ENCODE data around the gene ZNRF3. TPM values are rescaled to one million over a fixed set of nuclear protein-coding genes. Genes with fewer than 3 reads are reported as not detected.

ZNRF3 gene
- total RNA-seq, 8 experiments from 2014 or later, result 3.0 to 11.3 (median 5.2) TPM

DNA sequence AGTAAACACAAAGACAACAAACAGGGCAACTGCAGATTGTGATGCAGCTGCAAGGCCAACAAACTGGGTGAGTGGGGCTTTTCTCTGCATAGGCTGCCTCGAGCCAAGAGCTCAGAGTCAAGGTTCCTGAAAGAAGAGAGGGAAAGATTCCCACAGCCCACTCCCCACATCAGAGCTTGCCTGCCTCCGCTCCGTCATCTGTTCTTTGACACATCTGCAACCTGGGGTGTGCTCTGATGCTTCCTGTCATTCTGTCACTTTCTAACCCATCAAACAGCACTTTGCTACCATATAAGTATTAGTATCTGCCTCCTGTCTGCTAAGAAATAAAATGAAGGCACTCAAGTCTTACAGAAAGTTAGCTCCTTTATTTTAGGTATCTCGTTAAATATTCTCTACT, 131.4 kb downstream of the ZNRF3 start:
- ATAC-seq (replicated peaks in 6 of 8), result no peak
- Histone ChIP-seq H3K27ac (no peak overlapping the region), H3K4me1 (replicated peaks in 1 of 2) (peaks cover 0 to 13% of the 10 kb centered on the region in 2 donors), H3K4me3 (no peak overlapping the region)
- 74 to 96% (median 82%) methylated on average over 1 to 4 of the region's 4 CpGs; no CpG with 5 or more reads in 4 of the 10 experiments for WGBS, 10 experiments
- in situ Hi-C loops (cut with MboI; ENCODE audit: low pct_unique_long_range_greater_than_20kb in 2 of 9, low sequenced_read_pairs in 9 of 9, unreplicated experiment in 9 of 9), result loop anchor here in 1 of 9 experiments (25.0 kb wide), 1 partner anchor 102 kb away; no protein-coding TSS in a partner anchor

- no peak for ATAC-seq (replicated peaks in 6 of 8)
- WGBS, 10 experiments, result 13 to 100% (median 49%) methylated on average over 1 to 3 of the region's 3 CpGs; no CpG with 5 or more reads in 4 of the 10 experiments
Observed at GRCh38 chr22:29016067-29016938, 132.9 kb downstream of the ZNRF3 start.

GRCh38 chr22:29018293-29019189, 135.2 kb downstream of the ZNRF3 start:
- ATAC-seq (replicated peaks in 6 of 8), result no peak
- Histone ChIP-seq H3K4me3 (no peak overlapping the region), H3K27ac (no peak overlapping the region), H3K4me1 (replicated peaks in 1 of 2) (peaks cover 0 to 6% of the 10 kb centered on the region in 2 donors)
- in situ Hi-C loops (cut with MboI; ENCODE audit: low pct_unique_long_range_greater_than_20kb in 2 of 9, low sequenced_read_pairs in 9 of 9, unreplicated experiment in 9 of 9), result loop anchor here in 1 of 9 experiments (25.0 kb wide), 1 partner anchor 106 kb away; no protein-coding TSS in a partner anchor
- 40 to 100% (median 98%) methylated on average over 1 to 4 of the region's 4 CpGs for WGBS, 10 experiments

More at GRCh38 chr22:29016067-29016938, 132.9 kb downstream of the ZNRF3 start:
- in situ Hi-C loops (cut with MboI; ENCODE audit: low pct_unique_long_range_greater_than_20kb in 2 of 9, low sequenced_read_pairs in 9 of 9, unreplicated experiment in 9 of 9), result loop anchor here in 1 of 9 experiments (25.0 kb wide), 1 partner anchor 104 kb away; no protein-coding TSS in a partner anchor
- peaks cover 0 to 10% of the 10 kb centered on the region in 2 donors for H3K4me1 ChIP-seq (replicated peaks in 1 of 2)
- H3K4me3 ChIP-seq, result no peak overlapping the region
- H3K27ac ChIP-seq, result no peak overlapping the region

GRCh38 chr22:29022101-29022817, 138.9 kb downstream of the ZNRF3 start:
- H3K27ac ChIP-seq, result no peak overlapping the region

GRCh38 chr22:29023172-29023796, 139.9 kb downstream of the ZNRF3 start:
- WGBS, 10 experiments, result 28 to 100% (median 40%) methylated on average over 1 to 2 of the region's 3 CpGs; no CpG with 5 or more reads in 1 of the 10 experiments
- in situ Hi-C loops (cut with MboI; ENCODE audit: low pct_unique_long_range_greater_than_20kb in 2 of 9, low sequenced_read_pairs in 9 of 9, unreplicated experiment in 9 of 9), result loop anchor here in 1 of 9 experiments (25.0 kb wide), 1 partner anchor 111 kb away; no protein-coding TSS in a partner anchor

More at GRCh38 chr22:29022101-29022817, 138.9 kb downstream of the ZNRF3 start:
- in situ Hi-C loops (cut with MboI; ENCODE audit: low pct_unique_long_range_greater_than_20kb in 2 of 9, low sequenced_read_pairs in 9 of 9, unreplicated experiment in 9 of 9), result loop anchor here in 1 of 9 experiments (25.0 kb wide), 1 partner anchor 110 kb away; no protein-coding TSS in a partner anchor
- no peak for ATAC-seq (replicated peaks in 6 of 8)
- Histone ChIP-seq H3K4me1 (replicated peaks in 1 of 2) (no peaks in the 10 kb centered on the region), H3K4me3 (no peak overlapping the region)
- WGBS, 10 experiments, result 42 to 100% (median 75%) methylated on average over 1 to 6 of the region's 6 CpGs; no CpG with 5 or more reads in 1 of the 10 experiments

GRCh38 chr22:29026579-29026978, 143.2 kb downstream of the ZNRF3 start:
- no peak overlapping the region for H3K27ac ChIP-seq
- no peak overlapping the region for H3K4me3 ChIP-seq
- in situ Hi-C loops (cut with MboI; ENCODE audit: low pct_unique_long_range_greater_than_20kb in 2 of 9, low sequenced_read_pairs in 9 of 9, unreplicated experiment in 9 of 9), result loop anchor here in 7 of 9 experiments (25.0 kb wide), 2 partner anchors 164 to 414 kb away; no protein-coding TSS in a partner anchor
- ATAC-seq (replicated peaks in 6 of 8), result no peak
- H3K4me1 ChIP-seq (replicated peaks in 1 of 2), result peaks cover 8 to 11% of the 10 kb centered on the region in 2 donors
- 96 to 100% (median 100%) methylated on average over 1 to 3 of the region's 3 CpGs; no CpG with 5 or more reads in 6 of the 10 experiments for WGBS, 10 experiments

More at GRCh38 chr22:29023172-29023796, 139.9 kb downstream of the ZNRF3 start:
- no peak overlapping the region for H3K27ac ChIP-seq
- H3K4me1 ChIP-seq (replicated peaks in 1 of 2), result no peaks in the 10 kb centered on the region
- H3K4me3 ChIP-seq, result no peak overlapping the region
- ATAC-seq (replicated peaks in 6 of 8), result no peak

- in situ Hi-C loops (cut with MboI; ENCODE audit: low pct_unique_long_range_greater_than_20kb in 2 of 9, low sequenced_read_pairs in 9 of 9, unreplicated experiment in 9 of 9), result loop anchor here in 7 of 9 experiments (25.0 kb wide), 2 partner anchors 166 to 416 kb away; no protein-coding TSS in a partner anchor
- peaks cover 14 to 20% of the 10 kb centered on the region in 2 donors for H3K4me1 ChIP-seq (replicated peaks in 1 of 2)
- H3K27ac ChIP-seq, result no peak overlapping the region
- WGBS, 10 experiments, result 80 to 100% (median 100%) methylated on average over 1 to 3 of the region's 4 CpGs; no CpG with 5 or more reads in 3 of the 10 experiments
- no peak overlapping the region for H3K4me3 ChIP-seq
- ATAC-seq (replicated peaks in 6 of 8), result no peak
Observed at GRCh38 chr22:29028468-29028867, 145.1 kb downstream of the ZNRF3 start.

DNA sequence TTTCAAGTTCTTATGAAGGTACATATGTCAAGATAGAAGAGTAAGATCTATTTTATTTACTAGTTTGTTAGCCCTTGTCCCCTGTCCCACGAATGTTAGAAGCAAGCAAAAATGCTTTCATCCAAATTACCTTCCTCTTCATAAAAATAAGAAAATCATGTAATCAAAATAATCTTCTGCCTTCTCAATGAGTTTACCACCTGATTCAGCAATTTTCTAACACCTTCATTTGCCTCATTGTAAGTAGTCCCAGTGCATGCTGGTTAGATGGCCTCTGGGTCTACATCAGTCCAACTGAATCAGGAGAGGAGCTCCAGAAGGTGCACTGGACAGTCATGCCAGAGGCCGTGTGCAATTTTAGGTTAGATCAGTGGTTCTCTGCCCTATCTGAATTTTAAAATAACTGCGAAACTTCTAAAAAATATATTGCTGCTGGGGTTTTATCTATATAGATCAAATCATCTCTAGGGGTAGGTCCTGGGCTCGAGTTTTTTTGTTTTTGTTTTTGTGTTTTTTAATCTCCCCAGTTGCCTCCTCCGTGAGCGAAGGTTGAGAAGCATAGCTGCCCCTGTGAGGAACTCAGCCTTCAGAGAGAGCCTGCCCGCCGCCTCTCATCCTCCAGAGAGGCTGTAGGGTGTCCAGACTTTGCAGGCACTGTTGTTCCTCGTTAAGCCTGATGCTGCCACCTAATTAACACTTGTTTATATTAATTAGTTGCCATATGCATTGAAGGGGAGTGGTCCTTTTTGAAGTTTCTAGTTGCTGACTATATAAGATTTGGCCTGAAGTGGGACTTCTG, 146.0 kb downstream of the ZNRF3 start:
- no peak for ATAC-seq (replicated peaks in 6 of 8)
- H3K27ac ChIP-seq, result no peak overlapping the region
- H3K4me3 ChIP-seq, result no peak overlapping the region
- 60 to 100% (median 85%) methylated on average over 1 to 9 of the region's 9 CpGs; no CpG with 5 or more reads in 2 of the 10 experiments for WGBS, 10 experiments
- H3K4me1 ChIP-seq (replicated peaks in 1 of 2), result peaks cover 14 to 20% of the 10 kb centered on the region in 2 donors
- in situ Hi-C loops (cut with MboI; ENCODE audit: low pct_unique_long_range_greater_than_20kb in 2 of 9, low sequenced_read_pairs in 9 of 9, unreplicated experiment in 9 of 9), result loop anchor here in 7 of 9 experiments (25.0 kb wide), 2 partner anchors 167 to 417 kb away; no protein-coding TSS in a partner anchor

GRCh38 chr22:29030016-29030617, 146.7 kb downstream of the ZNRF3 start:
- no peak for ATAC-seq (replicated peaks in 6 of 8)

DNA sequence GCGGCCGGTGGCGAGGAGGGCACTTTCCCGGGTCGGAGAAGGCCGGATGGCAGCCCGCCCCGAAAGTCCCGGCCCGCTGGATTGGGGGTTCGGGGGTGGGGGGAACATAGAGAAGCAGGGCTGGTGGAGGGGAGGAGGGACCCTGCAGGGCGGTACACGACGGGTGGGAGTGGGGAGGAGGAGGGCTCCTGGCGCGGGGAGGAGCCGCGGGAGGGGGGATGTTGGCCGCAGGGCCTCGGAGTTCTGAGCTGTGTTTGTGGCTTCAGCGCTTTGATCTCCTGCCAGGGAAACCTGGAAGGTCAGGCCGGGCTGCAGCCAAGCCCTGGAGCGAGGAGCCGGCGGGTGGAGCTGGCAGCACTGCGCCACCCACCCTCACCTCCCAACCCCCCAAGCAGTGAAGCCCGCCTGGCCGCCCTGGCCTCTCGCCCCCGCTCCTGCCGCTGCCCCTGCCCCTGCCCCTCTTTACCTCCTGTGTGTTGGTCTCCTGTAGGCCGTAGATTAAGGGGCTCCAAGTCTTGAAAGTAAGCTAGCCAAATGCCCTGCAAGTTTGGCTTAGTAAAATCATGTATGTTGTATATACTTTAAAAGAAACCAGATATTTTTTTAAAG, 147.3 kb downstream of the ZNRF3 start:
- 0% methylated on average over 2 of the region's 32 CpGs; no CpG with 5 or more reads in 9 of the 10 experiments for WGBS, 10 experiments
- ATAC-seq (replicated peaks in 6 of 8), result peak; percentile 55 to 73 (median 68)
- in situ Hi-C loops (cut with MboI; ENCODE audit: low pct_unique_long_range_greater_than_20kb in 2 of 9, low sequenced_read_pairs in 9 of 9, unreplicated experiment in 9 of 9), result loop anchor here in 8 of 9 experiments (10.0 to 25.0 kb wide), 3 partner anchors 168 to 418 kb away; no protein-coding TSS in a partner anchor
- H3K27ac ChIP-seq, result peak overlapping the region in 1 of 2 donors; percentile 40
- H3K4me3 ChIP-seq, result peak overlapping the region; percentile 14 to 29 (median 24)
- peaks cover 14 to 20% of the 10 kb centered on the region in 2 donors for H3K4me1 ChIP-seq (replicated peaks in 1 of 2)

More at GRCh38 chr22:29030016-29030617, 146.7 kb downstream of the ZNRF3 start:
- 22 to 91% (median 46%) methylated on average over 2 to 16 of the region's 20 CpGs; no CpG with 5 or more reads in 1 of the 10 experiments for WGBS, 10 experiments
- in situ Hi-C loops (cut with MboI; ENCODE audit: low pct_unique_long_range_greater_than_20kb in 2 of 9, low sequenced_read_pairs in 9 of 9, unreplicated experiment in 9 of 9), result loop anchor here in 8 of 9 experiments (10.0 to 25.0 kb wide), 3 partner anchors 168 to 418 kb away; no protein-coding TSS in a partner anchor
- no peak overlapping the region for H3K27ac ChIP-seq
- peak overlapping the region in 4 of 5 donors; percentile 14 to 29 (median 24) for H3K4me3 ChIP-seq
- H3K4me1 ChIP-seq (replicated peaks in 1 of 2), result peaks cover 14 to 20% of the 10 kb centered on the region in 2 donors
